Epithelial cell of prostate (primary cell): ENCODE results near the gene AZU1.
"Not testable (repeated sequence)": the region's sequence is repeated elsewhere in the genome, so short reads cannot be mapped to it uniquely, and the experiment has no call there.

Source experiments
- DNase-seq: peaks from one replicate; pipeline ENCODE4 v3.0.0-alpha.2; 2011; ENCODE audit warnings: low read depth, low spot score
- H3K27ac ChIP-seq: fragments of 450-650 bp; 2 replicates; pipeline ENCODE4 v1.5.1; 2017; ENCODE audit warnings: mild to moderate bottlenecking

The AZU1 gene

GRCh38 chr19:807627-808422 is 19.8 kb upstream of the AZU1 start:
- no peak overlapping the region for H3K27ac ChIP-seq

GRCh38 chr19:808423-808775 is 19.2 kb upstream of the AZU1 start:
- no peak overlapping the region for H3K27ac ChIP-seq
- DNase-seq = no peak

More at GRCh38 chr19:807627-808422, 19.8 kb upstream of the AZU1 start:
- no peak for DNase-seq

GRCh38 chr19:810077-810855 is 17.4 kb upstream of the AZU1 start:
- DNase-seq = no peak
- no peak overlapping the region for H3K27ac ChIP-seq

GRCh38 chr19:810883-811489 is 16.7 kb upstream of the AZU1 start:
- no peak for DNase-seq
- H3K27ac ChIP-seq = no peak overlapping the region

- DNase-seq = no peak
- no peak overlapping the region for H3K27ac ChIP-seq
These were observed 16.1 kb upstream of the AZU1 start for GRCh38 chr19:811506-812048.

- DNase-seq = no peak
These were observed 15.4 kb upstream of the AZU1 start for GRCh38 chr19:812049-812746.

GRCh38 chr19:812747-813218 is 14.9 kb upstream of the AZU1 start:
- DNase-seq = no peak
- no peak overlapping the region for H3K27ac ChIP-seq

More at GRCh38 chr19:812049-812746, 15.4 kb upstream of the AZU1 start:
- H3K27ac ChIP-seq = no peak overlapping the region

- H3K27ac ChIP-seq = no peak overlapping the region
- no peak for DNase-seq
These were observed 14.2 kb upstream of the AZU1 start for GRCh38 chr19:813219-814151.

- no peak for DNase-seq
- H3K27ac ChIP-seq = no peak overlapping the region
These were observed 13.2 kb upstream of the AZU1 start for GRCh38 chr19:814152-815078.

- no peak for DNase-seq
- H3K27ac ChIP-seq = no peak overlapping the region
These were observed 12.4 kb upstream of the AZU1 start for GRCh38 chr19:815079-815774.

GRCh38 chr19:815775-816499 is 11.7 kb upstream of the AZU1 start:
- DNase-seq = no peak

GRCh38 chr19:816500-816857 is 11.2 kb upstream of the AZU1 start:
- DNase-seq = no peak
- H3K27ac ChIP-seq = no peak overlapping the region

More at GRCh38 chr19:815775-816499, 11.7 kb upstream of the AZU1 start:
- H3K27ac ChIP-seq = no peak overlapping the region

GRCh38 chr19:820212-820611 is 7.4 kb upstream of the AZU1 start:
- DNase-seq, H3K27ac ChIP-seq: not testable (repeated sequence)

GRCh38 chr19:821231-821824 is 6.3 kb upstream of the AZU1 start:
- no peak for DNase-seq
- no peak overlapping the region for H3K27ac ChIP-seq

- H3K27ac ChIP-seq = no peak within 1 kb of the TSS
- DNase-seq = no peak
These were observed 5.7 kb upstream of the AZU1 start, which contains the start of gene PLPPR3 for GRCh38 chr19:821825-822503. Gene PLPPR3, minus strand, starts transcription at chr19:821955. Its CDS starts 396 bp downstream, at chr19:821559.
